NCI-H1092 (cell line): ENCODE measurements around the gene TCAF2.
"Not testable (repeated sequence)": the region's sequence is repeated elsewhere in the genome, so short reads cannot be mapped to it uniquely, and the experiment has no call there.

ENCODE experiments used
- DNase-seq: peaks from one replicate; lab custom pipeline; 2025; lab: John Stamatoyannopoulos, UW

The TCAF2 gene

DNA sequence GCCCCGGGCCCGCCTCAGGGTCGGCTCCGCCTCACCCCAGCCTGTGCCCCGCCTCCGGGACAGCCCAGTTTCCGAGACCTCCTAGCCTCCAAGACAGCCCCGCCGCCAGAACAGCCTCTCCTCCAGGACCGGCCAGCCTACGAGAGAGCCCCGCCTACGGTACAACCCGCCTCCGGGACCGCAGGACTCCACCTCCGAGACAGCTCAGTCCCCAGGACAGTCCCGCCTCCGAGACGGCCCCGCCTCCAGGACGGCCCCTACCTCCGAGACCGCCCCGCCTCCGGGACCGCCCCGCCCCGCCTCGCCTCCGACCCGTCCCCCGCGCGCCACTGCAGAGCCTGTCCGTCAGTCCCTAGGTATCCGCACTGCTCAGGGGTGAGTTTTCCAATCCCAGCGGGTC is at the start of gene TCAF2:
Gene TCAF2 (plus strand): TSS at position 329 of the 400 bp plus-strand sequence.
- not testable (repeated sequence) for DNase-seq

DNA sequence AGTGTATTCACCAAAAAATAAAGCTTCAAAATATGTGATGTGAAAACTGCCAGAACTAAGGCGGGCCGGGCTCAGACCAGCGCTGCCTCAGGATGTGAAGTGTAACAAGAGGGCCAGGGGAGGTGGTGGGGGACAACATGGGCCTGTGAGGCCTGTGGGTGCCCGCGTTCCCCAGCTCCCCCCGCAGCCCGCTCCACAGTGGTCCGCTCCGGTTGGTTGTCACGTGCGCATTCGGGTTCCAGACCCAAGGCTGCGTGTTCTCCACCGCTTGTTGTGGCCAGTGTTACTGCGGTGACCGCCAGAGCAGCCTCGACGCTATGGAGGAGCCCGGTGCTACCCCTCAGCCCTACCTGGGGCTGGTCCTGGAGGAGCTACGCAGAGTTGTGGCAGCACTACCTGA is 49.3 kb upstream of the TCAF2 start, which contains the start of gene CTAGE15:
Gene CTAGE15 (plus strand): TSS at position 301 of the 400 bp plus-strand sequence. CDS start 17 bp downstream, at position 318.
- not testable (repeated sequence) for DNase-seq

DNA sequence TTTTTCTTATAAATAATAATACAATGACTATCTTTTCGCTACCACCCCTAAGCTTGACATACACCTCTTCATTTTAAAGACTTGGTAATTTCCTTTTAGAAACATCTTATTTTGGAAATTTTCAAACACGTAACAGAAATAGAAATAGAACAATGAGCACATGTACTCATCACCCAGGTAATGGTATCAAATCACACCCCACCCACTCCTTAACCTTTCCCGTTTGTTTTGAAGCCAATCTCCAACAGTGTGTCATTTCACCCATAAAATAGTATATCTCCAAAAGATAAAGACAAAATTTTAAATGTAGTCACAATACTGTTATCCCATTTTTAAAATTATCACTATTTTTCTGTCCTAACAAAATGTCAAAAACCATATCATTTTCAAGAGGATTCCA is 32.6 kb upstream of the TCAF2 start:
- DNase-seq: not testable (repeated sequence)

GRCh38 chr7:143589897-143590296 is 30.9 kb upstream of the TCAF2 start:
- DNase-seq: not testable (repeated sequence)

GRCh38 chr7:143598086-143598485 is 22.7 kb upstream of the TCAF2 start:
- DNase-seq: not testable (repeated sequence)

- not testable (repeated sequence) for DNase-seq
Measured at GRCh38 chr7:143603549-143603948, 17.2 kb upstream of the TCAF2 start.

GRCh38 chr7:143606088-143606487 is 14.7 kb upstream of the TCAF2 start:
- DNase-seq: not testable (repeated sequence)

GRCh38 chr7:143615545-143615944 is 5.2 kb upstream of the TCAF2 start:
- not testable (repeated sequence) for DNase-seq

DNA sequence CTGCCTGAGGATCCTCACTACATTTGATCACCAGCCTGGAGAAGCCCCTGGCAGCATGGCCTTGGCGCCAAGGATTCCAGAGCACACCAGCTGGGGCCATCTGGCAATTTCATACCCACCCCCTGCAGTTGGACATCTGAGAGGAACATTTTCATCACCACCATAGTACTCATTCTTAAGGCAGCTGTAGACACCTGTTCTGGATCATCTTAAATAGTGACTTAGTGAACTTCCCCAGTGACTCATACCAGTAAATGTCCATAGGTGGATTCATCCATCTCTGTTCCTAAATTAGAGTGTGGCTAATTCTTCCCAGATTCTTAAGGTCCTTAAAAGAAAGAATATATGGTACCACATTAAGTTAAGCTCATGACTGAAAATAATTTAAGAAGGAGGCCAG is 3.6 kb upstream of the TCAF2 start:
- DNase-seq: not testable (repeated sequence)

- not testable (repeated sequence) for DNase-seq
Measured at GRCh38 chr7:143620058-143620457, 716 bp upstream of the TCAF2 start.

GRCh38 chr7:143621175-143621574 is 401 bp downstream of the TCAF2 start:
- DNase-seq: not testable (repeated sequence)

DNA sequence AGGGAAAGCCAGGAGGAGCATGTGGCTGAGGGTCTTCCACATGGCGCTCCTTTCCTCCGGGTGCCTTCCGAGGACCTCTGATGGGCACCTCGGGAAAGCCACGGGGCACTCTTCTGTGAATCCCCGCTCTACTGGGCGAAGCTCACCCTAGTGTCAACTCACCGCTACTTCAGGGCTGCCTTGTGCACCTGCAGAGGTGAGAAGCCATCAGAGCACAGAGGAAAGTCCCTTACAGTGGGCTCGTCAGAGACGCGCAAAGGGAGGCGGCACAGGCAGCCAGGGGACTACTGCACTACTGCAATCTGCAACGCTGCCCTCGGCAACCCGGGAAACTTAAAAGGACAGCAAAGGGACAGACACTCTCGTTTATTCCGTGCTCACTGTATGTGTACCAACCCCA is 1.4 kb downstream of the TCAF2 start:
- DNase-seq: not testable (repeated sequence)

DNA sequence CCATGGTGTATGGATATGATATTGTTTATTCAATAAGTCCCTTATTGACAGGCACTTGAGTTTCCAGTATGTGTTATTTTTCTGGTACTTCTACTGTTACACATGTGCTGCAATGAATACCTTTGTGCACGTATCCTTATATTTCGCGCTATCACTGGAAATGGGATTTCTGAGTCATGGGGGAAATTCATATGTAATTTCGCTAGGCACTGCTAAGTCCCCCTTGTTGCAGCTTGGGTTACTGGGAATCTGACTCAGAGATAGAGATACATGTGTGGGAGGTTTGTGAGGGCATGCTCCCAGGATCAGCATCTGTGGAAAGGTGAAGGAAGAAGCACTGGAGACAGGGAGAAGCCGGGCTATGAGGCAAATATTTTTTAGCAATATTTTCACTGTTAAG is 9.9 kb downstream of the TCAF2 start:
- DNase-seq: not testable (repeated sequence)

GRCh38 chr7:143632506-143632905 is 11.7 kb downstream of the TCAF2 start:
- not testable (repeated sequence) for DNase-seq

DNA sequence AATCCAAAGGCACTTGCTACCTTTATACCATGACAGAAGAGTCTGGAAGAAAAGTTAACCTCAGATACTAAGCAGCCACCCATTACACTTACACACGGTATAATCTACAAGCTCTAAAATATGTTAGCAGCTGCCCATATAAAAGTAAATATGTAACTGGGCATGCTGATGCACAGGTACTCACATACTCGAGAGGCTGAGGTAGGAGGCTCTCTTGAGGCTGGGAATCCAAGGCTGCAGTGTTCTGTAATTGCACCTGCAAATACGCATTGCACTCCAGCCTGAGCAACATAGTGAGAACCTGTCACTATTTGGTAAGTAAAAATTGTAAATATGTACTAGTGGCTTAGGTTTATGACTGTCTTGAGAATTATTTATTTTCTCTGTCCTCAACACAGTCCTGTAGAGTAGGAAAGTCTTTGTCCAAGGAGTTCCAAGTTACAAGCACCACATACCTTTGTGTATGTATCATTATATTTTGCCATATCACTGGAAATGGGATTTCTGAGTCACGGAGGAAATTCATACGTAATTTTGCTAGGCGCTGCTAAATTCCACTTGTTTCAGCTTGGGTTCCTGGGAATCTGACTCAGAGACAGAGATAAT is 12.3 kb downstream of the TCAF2 start:
- DNase-seq: not testable (repeated sequence)

DNA sequence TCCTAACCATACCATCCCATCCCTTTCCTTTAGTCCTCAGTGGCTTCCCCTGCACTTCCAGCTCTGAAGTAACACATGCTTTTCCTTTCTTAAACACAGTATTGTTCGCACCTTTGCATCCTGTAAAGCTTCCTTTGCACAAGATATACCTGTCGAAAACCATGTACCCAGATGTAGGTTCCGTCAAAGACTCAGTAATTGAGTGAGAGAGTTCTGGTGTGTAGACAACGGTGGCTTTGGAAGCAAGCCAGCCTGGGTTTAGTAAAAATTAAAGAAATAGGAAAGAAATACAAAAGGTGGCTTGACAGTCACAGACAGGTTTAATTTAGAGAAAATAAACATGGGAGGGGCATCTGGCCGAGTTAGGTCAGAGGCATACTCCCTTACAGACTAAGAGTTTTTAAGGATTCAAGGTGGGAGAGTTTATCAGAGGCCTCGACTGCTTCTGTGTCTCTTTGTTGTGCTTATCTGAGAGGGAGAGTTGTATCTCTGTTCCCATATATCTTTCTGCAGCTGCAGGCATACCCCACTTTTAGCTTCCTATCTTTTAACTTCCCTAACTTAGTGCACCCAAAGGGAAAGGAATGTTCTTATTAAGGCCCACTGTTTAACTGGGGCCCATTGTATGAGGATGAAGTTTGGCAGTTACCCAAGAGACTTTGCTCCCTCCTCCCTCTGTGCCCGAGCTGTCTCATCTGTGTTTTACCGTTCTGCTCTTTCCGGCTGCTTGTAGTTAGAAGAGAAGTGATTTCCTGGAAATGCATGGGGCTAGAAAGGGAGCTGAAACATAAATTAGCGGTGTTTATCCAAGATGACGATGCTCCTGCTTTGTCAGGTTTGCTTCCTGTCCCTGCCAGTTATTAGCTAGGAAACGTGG is 14.8 kb downstream of the TCAF2 start:
- DNase-seq: not testable (repeated sequence)

- DNase-seq: not testable (repeated sequence)
Measured at GRCh38 chr7:143639372-143639771, 18.6 kb downstream of the TCAF2 start.

DNA sequence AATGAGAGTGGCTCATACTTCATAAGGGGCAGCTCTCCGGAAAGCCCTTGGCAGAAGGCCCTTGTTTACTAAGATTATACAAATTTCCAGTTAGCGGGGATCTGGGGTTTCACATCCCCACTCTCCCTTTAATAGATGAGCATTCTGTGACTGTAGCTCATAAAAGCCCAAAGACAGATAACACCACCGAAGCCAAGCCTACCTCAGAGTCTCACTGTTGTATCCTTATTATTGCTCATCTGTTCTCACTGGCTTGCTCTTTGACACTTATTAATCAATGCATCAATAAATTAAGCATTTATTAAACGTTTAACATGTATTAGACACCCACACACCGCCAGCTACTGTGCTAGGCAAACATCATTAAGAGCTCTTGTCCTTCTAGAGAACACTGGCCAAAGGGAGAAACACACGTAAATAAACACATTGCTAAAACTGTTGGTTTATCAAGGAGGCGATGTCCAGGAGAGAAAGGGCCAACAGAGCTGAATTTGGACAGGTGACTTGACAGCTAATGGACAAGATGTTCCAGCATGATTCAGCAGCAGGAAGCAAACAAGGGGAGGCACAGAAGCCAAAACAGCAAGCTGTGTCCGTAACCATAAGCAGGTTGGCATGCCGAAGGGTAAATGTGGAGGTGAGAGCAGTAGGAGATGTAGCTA is 19.9 kb downstream of the TCAF2 start:
- DNase-seq: not testable (repeated sequence)

GRCh38 chr7:143646598-143646997 is 25.8 kb downstream of the TCAF2 start:
- DNase-seq: not testable (repeated sequence)

DNA sequence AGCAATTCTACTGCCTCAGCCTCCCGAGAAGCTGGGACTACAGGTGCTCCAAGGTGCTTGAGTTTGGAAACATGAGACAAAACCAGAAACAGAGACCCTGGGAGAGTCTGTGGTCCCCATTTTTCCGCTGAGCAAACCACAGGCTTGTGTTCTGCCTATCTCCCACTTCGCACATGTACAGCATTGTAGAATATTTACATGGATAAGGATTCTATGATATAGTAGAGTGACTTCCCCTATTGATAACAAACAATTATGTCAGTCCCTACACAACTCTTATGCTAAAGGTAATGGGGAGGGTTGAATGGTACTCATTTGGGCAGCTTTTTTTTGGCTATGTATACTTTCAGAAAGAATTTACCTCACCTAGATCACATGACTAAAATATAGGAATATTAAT is 29.1 kb downstream of the TCAF2 start:
- DNase-seq: not testable (repeated sequence)

DNA sequence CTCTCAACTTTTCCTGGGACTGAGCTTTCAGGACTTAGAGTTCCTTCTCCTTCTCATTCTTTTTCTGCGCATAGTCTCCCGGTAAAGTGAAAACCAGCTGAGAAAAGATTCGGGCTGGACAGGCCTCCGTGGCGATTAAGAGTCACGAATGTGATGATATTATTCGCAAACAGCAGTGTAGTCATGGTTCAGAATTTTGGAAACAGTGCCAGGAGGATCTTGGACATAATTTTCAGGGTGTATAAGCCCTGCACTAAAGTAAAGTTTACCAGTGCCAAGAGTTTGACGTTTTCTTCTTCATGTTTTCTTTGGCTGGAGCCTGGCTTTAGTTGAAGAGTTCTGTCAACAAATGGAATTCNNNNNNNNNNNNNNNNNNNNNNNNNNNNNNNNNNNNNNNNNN is 29.7 kb downstream of the TCAF2 start:
- DNase-seq: not testable (repeated sequence)
